Fibroblast of lung (primary cell): ENCODE data around the gene KRTAP6-1. TPM values are rescaled to one million over a fixed set of nuclear protein-coding genes. Genes with fewer than 3 reads are reported as not detected.

ENCODE experiments used
- DNase-seq, 2 donors: peaks; one replicate each; pipeline versions ENCODE4 v3.0.0 to v3.0.0-alpha.2; 2010; ENCODE audit warnings: low read depth in 2 of 2
- H2AFZ ChIP-seq: 2 replicates; pipeline ENCODE4 v1.5.1; 2012; ENCODE audit warnings: low read length, control low read depth, inconsistent platforms
- H3K27ac ChIP-seq: 2 replicates; pipeline ENCODE4 v1.5.1; 2011; ENCODE audit warnings: low read length, control low read depth; ENCODE audit not compliant: insufficient read depth
- H3K27me3 ChIP-seq: 2 replicates; pipeline ENCODE4 v1.5.1; 2011; ENCODE audit warnings: mild to moderate bottlenecking, low read length; ENCODE audit not compliant: control insufficient read depth, insufficient read depth
- H3K36me3 ChIP-seq: 2 replicates; pipeline ENCODE4 v1.5.1; 2011; ENCODE audit warnings: low read length; ENCODE audit not compliant: control insufficient read depth, insufficient read depth
- H3K4me1 ChIP-seq: 2 replicates; pipeline ENCODE4 v1.5.1; 2011; ENCODE audit warnings: low read length; ENCODE audit not compliant: control insufficient read depth, insufficient read depth; ENCODE audit errors: extremely low read depth
- H3K4me2 ChIP-seq: 2 replicates; pipeline ENCODE4 v1.5.1; 2011; ENCODE audit warnings: low read length, control low read depth; ENCODE audit not compliant: insufficient read depth; ENCODE audit errors: extremely low read depth
- H3K4me3 ChIP-seq, 4 experiments: fragments of 200-600 bp in 1 of 4; sonication (generic) in 1 of 4; replicated peaks in 1 of 4; 2 replicates each; pipeline ENCODE4 v1.5.1; 2011 to 2016; ENCODE audit warnings: low read length in 4 of 4, low read depth in 3 of 4, mild to moderate bottlenecking in 3 of 4, control low read depth in 2 of 4, inconsistent platforms in 1 of 4, mixed read lengths in 1 of 4; ENCODE audit not compliant: insufficient read depth in 1 of 4; ENCODE audit errors: control extremely low read depth in 1 of 4
- H3K79me2 ChIP-seq: 2 replicates; pipeline ENCODE4 v1.5.1; 2012; ENCODE audit warnings: mild to moderate bottlenecking, low read length, inconsistent platforms; ENCODE audit not compliant: control insufficient read depth, insufficient read depth
- H3K9ac ChIP-seq: 2 replicates; pipeline ENCODE4 v1.5.1; 2011; ENCODE audit warnings: mild to moderate bottlenecking, low read length, control low read depth; ENCODE audit not compliant: insufficient read depth
- H3K9me3 ChIP-seq: 2 replicates; pipeline ENCODE4 v1.5.1; 2012; ENCODE audit warnings: low read depth, low read length; ENCODE audit not compliant: control insufficient read depth, insufficient read depth
- H4K20me1 ChIP-seq: 2 replicates; pipeline ENCODE4 v1.5.1; 2011; ENCODE audit warnings: low read length; ENCODE audit not compliant: control insufficient read depth, insufficient read depth; ENCODE audit errors: extremely low read depth
- EZH2 ChIP-seq: IDR thresholded peaks from 2 replicates; pipeline ENCODE4 v1.5.1; 2012; ENCODE audit warnings: low read length, control low read depth, mild to moderate bottlenecking; ENCODE audit errors: missing control alignments
- polyA plus RNA-seq, 2 donors: library from polyadenylated mRNA; depleted of rRNA in 1 of 2; stranded (reverse) in 1 of 2; unstranded in 1 of 2; fragments of >200 nt; gene quantifications; 2 replicates each; pipeline ENCODE4 v1.2.1, GENCODE V29; 2011 to 2012; ENCODE audit warnings: missing spikeins in 1 of 2
- total RNA-seq: library from RNA; depleted of rRNA; stranded (reverse); fragments of >200 nt; gene quantifications from 2 replicates; pipeline ENCODE4 v1.2.1, GENCODE V29; 2014
- TF ChIP-seq, protein P1 (sequence below), 2 donors: IDR thresholded peaks in 1 of 2; conservative IDR thresholded peaks in 1 of 2; 1 replicate in 1 of 2; 2 replicates in 1 of 2; pipeline ENCODE4 v1.5.1; 2011 to 2012; ENCODE audit warnings: low read length in 2 of 2, control low read depth in 1 of 2, inconsistent platforms in 1 of 2, low read depth in 1 of 2, mild to moderate bottlenecking in 1 of 2

KRTAP6-1 gene
- total and polyA plus RNA-seq, 2 donors (not counting 1 experiment from before 2014, with no cell fraction given): not detected

DNA sequence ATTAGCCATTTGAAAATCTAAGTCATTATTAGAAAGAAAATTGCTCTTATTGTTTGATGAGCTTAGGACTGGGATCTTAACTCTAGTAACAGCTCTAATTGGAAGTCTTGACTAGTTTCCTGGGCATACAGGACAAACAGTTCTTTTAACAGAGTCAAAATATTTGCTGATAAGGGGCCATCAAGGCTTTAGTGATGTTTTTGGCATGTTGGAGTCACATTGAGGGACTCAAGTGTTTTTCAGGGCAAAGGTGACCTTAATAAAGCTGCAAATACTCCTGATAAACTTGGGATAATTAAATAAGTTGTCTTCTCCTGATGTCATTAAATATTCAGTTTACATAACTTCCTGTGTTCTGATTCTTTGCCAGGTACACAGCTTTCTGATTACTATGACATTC, 46.1 kb downstream of the KRTAP6-1 start:
- Histone ChIP-seq H3K4me1 (no peaks in the 10 kb centered on the region), H3K27ac (no peak overlapping the region), H3K9ac (no peak overlapping the region), H3K79me2 (no peaks in the 10 kb centered on the region), H3K27me3 (no peaks in the 10 kb centered on the region), H2AFZ (no peak overlapping the region), H3K4me2 (no peak overlapping the region), H3K36me3 (no peaks in the 10 kb centered on the region), H3K4me3 (no peak overlapping the region), H4K20me1 (no peaks in the 10 kb centered on the region), H3K9me3 (no peaks in the 10 kb centered on the region)
- DNase-seq: no peak
- no peak for TF ChIP-seq EZH2
- TF ChIP-seq, protein P1, sequence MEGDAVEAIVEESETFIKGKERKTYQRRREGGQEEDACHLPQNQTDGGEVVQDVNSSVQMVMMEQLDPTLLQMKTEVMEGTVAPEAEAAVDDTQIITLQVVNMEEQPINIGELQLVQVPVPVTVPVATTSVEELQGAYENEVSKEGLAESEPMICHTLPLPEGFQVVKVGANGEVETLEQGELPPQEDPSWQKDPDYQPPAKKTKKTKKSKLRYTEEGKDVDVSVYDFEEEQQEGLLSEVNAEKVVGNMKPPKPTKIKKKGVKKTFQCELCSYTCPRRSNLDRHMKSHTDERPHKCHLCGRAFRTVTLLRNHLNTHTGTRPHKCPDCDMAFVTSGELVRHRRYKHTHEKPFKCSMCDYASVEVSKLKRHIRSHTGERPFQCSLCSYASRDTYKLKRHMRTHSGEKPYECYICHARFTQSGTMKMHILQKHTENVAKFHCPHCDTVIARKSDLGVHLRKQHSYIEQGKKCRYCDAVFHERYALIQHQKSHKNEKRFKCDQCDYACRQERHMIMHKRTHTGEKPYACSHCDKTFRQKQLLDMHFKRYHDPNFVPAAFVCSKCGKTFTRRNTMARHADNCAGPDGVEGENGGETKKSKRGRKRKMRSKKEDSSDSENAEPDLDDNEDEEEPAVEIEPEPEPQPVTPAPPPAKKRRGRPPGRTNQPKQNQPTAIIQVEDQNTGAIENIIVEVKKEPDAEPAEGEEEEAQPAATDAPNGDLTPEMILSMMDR (conservative IDR thresholded peaks at IDR 0.05 in 1 of 2, IDR thresholded peaks at IDR 0.05 in 1 of 2; ENCODE audit: low read depth in 1 of 2, low read length in 2 of 2): no peak

DNA sequence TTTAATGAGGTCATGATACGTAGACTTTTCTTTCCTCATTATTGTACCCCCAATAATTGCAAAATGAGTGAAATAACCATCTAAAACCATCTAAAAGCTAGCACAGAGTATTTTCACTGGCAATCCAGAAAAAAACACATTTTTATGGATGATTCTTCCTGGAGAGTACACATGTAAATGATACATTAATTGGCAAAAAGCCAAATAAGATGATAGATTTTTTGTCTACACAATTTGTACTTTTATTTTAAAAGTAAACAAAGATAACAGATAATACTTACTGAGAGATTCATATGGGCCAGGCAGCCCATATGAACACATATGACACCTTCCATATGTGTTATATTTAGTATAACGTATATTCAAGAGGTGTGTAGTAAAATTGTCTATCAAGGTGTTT, 50.1 kb downstream of the KRTAP6-1 start:
- Histone ChIP-seq H2AFZ (no peak overlapping the region), H3K27ac (no peak overlapping the region), H3K9me3 (no peaks in the 10 kb centered on the region), H3K27me3 (no peaks in the 10 kb centered on the region), H4K20me1 (no peaks in the 10 kb centered on the region), H3K79me2 (no peaks in the 10 kb centered on the region), H3K9ac (no peak overlapping the region), H3K4me2 (no peak overlapping the region), H3K36me3 (no peaks in the 10 kb centered on the region), H3K4me1 (no peaks in the 10 kb centered on the region), H3K4me3 (no peak overlapping the region)
- no peak for TF ChIP-seq EZH2
- TF ChIP-seq, protein P1 (conservative IDR thresholded peaks at IDR 0.05 in 1 of 2, IDR thresholded peaks at IDR 0.05 in 1 of 2; ENCODE audit: low read depth in 1 of 2, low read length in 2 of 2): no peak
- DNase-seq: no peak

Other genes starting within 250 kb of the KRTAP6-1 start
- gene KRTAP13-2, start 241.7 kb downstream of the KRTAP6-1 start, total RNA-seq: not detected in 2 replicates
- not detected in 2 replicates for gene KRTAP13-2, start 241.7 kb downstream of the KRTAP6-1 start, polyA plus RNA-seq
- not detected in 2 replicates for gene KRTAP13-1, start 217.9 kb downstream of the KRTAP6-1 start, total RNA-seq
- gene KRTAP13-1, start 217.9 kb downstream of the KRTAP6-1 start, polyA plus RNA-seq: not detected in 2 replicates
- not detected in 2 replicates for gene KRTAP13-3, start 188.0 kb downstream of the KRTAP6-1 start, total RNA-seq
- gene KRTAP13-3, start 188.0 kb downstream of the KRTAP6-1 start, polyA plus RNA-seq: not detected in 2 replicates
- not detected in 2 replicates for gene KRTAP13-4, start 183.7 kb downstream of the KRTAP6-1 start, total RNA-seq
- gene KRTAP13-4, start 183.7 kb downstream of the KRTAP6-1 start, polyA plus RNA-seq: not detected in 2 replicates
- not detected in 2 replicates for gene KRTAP15-1, start 173.7 kb downstream of the KRTAP6-1 start, total RNA-seq
- gene KRTAP15-1, start 173.7 kb downstream of the KRTAP6-1 start, polyA plus RNA-seq: not detected in 2 replicates
- not detected in 2 replicates for gene KRTAP19-1, start 133.6 kb downstream of the KRTAP6-1 start, total RNA-seq
- not detected in 2 replicates for gene KRTAP19-1, start 133.6 kb downstream of the KRTAP6-1 start, polyA plus RNA-seq
- gene KRTAP19-2, start 126.5 kb downstream of the KRTAP6-1 start, total RNA-seq: not detected in 2 replicates
- gene KRTAP19-2, start 126.5 kb downstream of the KRTAP6-1 start, polyA plus RNA-seq: not detected in 2 replicates
- not detected in 2 replicates for gene KRTAP19-3, start 121.9 kb downstream of the KRTAP6-1 start, total RNA-seq
- not detected in 2 replicates for gene KRTAP19-3, start 121.9 kb downstream of the KRTAP6-1 start, polyA plus RNA-seq
- gene KRTAP19-4, start 116.8 kb downstream of the KRTAP6-1 start, total RNA-seq: not detected in 2 replicates
- not detected in 2 replicates for gene KRTAP19-4, start 116.8 kb downstream of the KRTAP6-1 start, polyA plus RNA-seq
- gene KRTAP19-5, start 111.8 kb downstream of the KRTAP6-1 start, total RNA-seq: not detected in 2 replicates
- gene KRTAP19-5, start 111.8 kb downstream of the KRTAP6-1 start, polyA plus RNA-seq: not detected in 2 replicates
- gene KRTAP19-6, start 72.1 kb downstream of the KRTAP6-1 start, total RNA-seq: not detected in 2 replicates
- not detected in 2 replicates for gene KRTAP19-6, start 72.1 kb downstream of the KRTAP6-1 start, polyA plus RNA-seq
- gene KRTAP19-7, start 52.6 kb downstream of the KRTAP6-1 start, total RNA-seq: not detected in 2 replicates
- gene KRTAP19-7, start 52.6 kb downstream of the KRTAP6-1 start, polyA plus RNA-seq: not detected in 2 replicates
- not detected in 2 replicates for gene KRTAP22-2, start 23.5 kb downstream of the KRTAP6-1 start, total RNA-seq
- gene KRTAP22-2, start 23.5 kb downstream of the KRTAP6-1 start, polyA plus RNA-seq: not detected in 2 replicates
- gene KRTAP6-3, start 21.5 kb downstream of the KRTAP6-1 start, total RNA-seq: not detected in 2 replicates
- gene KRTAP6-3, start 21.5 kb downstream of the KRTAP6-1 start, polyA plus RNA-seq: not detected in 2 replicates
- not detected in 2 replicates for gene KRTAP6-2, start 15.0 kb downstream of the KRTAP6-1 start, total RNA-seq
- not detected in 2 replicates for gene KRTAP6-2, start 15.0 kb downstream of the KRTAP6-1 start, polyA plus RNA-seq
- gene KRTAP22-1, start 12.8 kb downstream of the KRTAP6-1 start, total RNA-seq: not detected in 2 replicates
- gene KRTAP22-1, start 12.8 kb downstream of the KRTAP6-1 start, polyA plus RNA-seq: not detected in 2 replicates
- gene KRTAP20-1, start 2.5 kb upstream of the KRTAP6-1 start, total RNA-seq: not detected in 2 replicates
- gene KRTAP20-1, start 2.5 kb upstream of the KRTAP6-1 start, polyA plus RNA-seq: not detected in 2 replicates
- gene KRTAP20-4, start 6.7 kb upstream of the KRTAP6-1 start, total RNA-seq: not detected in 2 replicates
- not detected in 2 replicates for gene KRTAP20-4, start 6.7 kb upstream of the KRTAP6-1 start, polyA plus RNA-seq
- gene KRTAP20-2, start 21.3 kb upstream of the KRTAP6-1 start, total RNA-seq: not detected in 2 replicates
- not detected in 2 replicates for gene KRTAP20-2, start 21.3 kb upstream of the KRTAP6-1 start, polyA plus RNA-seq
- gene KRTAP20-3, start 28.9 kb upstream of the KRTAP6-1 start, total RNA-seq: not detected in 2 replicates
- gene KRTAP20-3, start 28.9 kb upstream of the KRTAP6-1 start, polyA plus RNA-seq: not detected in 2 replicates
- gene KRTAP21-3, start 104.8 kb upstream of the KRTAP6-1 start, total RNA-seq: not detected in 2 replicates
- gene KRTAP21-3, start 104.8 kb upstream of the KRTAP6-1 start, polyA plus RNA-seq: not detected in 2 replicates
- not detected in 2 replicates for gene KRTAP21-2, start 133.3 kb upstream of the KRTAP6-1 start, total RNA-seq
- not detected in 2 replicates for gene KRTAP21-2, start 133.3 kb upstream of the KRTAP6-1 start, polyA plus RNA-seq
- gene KRTAP21-1, start 141.5 kb upstream of the KRTAP6-1 start, total RNA-seq: not detected in 2 replicates
- gene KRTAP21-1, start 141.5 kb upstream of the KRTAP6-1 start, polyA plus RNA-seq: not detected in 2 replicates
- gene KRTAP8-1, start 199.3 kb upstream of the KRTAP6-1 start, total RNA-seq: not detected in 2 replicates
- gene KRTAP8-1, start 199.3 kb upstream of the KRTAP6-1 start, polyA plus RNA-seq: not detected in 2 replicates
- gene KRTAP7-1, start 215.8 kb upstream of the KRTAP6-1 start, total RNA-seq: not detected in 2 replicates
- gene KRTAP7-1, start 215.8 kb upstream of the KRTAP6-1 start, polyA plus RNA-seq: not detected in 2 replicates